Measurements from ENCODE around the gene POMGNT2.

DNA sequence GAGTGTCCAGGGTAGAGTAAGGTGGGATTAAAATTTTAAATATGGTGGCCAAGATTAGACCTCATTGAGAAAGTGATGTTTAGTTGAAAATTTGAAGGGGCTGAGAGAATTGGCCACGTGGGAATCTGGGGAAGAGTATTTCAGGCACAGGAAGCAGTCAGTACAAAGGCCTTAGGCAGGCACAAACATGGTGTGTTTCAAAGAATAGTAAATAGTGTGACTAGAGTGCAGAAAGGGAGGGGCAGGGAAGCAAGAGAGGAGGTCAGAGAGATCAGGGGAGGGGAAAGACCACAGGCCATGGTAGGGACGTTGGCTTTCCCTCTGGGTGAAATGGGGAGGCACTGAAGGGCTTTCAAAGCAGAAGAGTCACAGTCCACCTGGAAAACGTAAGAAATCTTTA lies 36.6 kb upstream of the POMGNT2 start:
- no peak for TF ChIP-seq ARNT (IDR thresholded peaks at IDR 0.05)
- TF ChIP-seq CTBP1 (IDR thresholded peaks at IDR 0.05; ENCODE audit: borderline replicate concordance), result no peak
- no peak for TF ChIP-seq HDGF (IDR thresholded peaks at IDR 0.05; ENCODE audit: borderline replicate concordance)
- no peak for TF ChIP-seq FOXM1 (IDR thresholded peaks at IDR 0.05; ENCODE audit: borderline replicate concordance)
- no peak for TF ChIP-seq FOXK2 (IDR thresholded peaks at IDR 0.05)
- no peak for TF ChIP-seq ELF4 (IDR thresholded peaks at IDR 0.05)
- no peak for TF ChIP-seq SP1 (IDR thresholded peaks at IDR 0.05)
- no peak for TF ChIP-seq NFRKB (IDR thresholded peaks at IDR 0.05)
- no peak for TF ChIP-seq ZNF384 (IDR thresholded peaks at IDR 0.05)
- no peak for TF ChIP-seq SUZ12 (IDR thresholded peaks at IDR 0.05)
- TF ChIP-seq FOXA1 (IDR thresholded peaks at IDR 0.05), result no peak

Data from HEK293T (cell line).